Measurements from ENCODE around the gene CDH8.
"Not testable (repeated sequence)": the region's sequence is repeated elsewhere in the genome, so short reads cannot be mapped to it uniquely, and the experiment has no call there.

Gene CDH8

DNA sequence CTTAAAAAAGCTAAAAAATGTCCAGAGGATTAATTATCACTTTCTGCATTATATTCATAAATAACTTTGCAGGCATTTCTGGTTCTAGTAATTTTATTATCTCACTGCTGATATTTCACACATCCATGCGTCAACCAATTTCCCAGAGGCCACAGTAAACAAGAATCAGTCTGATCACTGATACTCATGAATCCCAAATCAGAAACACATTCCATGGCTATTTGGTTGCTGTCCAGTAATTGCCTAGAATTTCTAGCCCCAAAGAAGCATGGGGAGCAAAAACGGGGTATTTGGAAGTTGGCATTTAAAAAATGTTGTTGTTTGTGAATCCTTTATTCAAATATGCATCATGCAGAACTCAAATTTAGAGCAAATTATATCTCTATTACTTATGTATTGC, 244.8 kb downstream of the CDH8 start:
- no peak for DNase-seq (ENCODE audit: low read depth)

DNA sequence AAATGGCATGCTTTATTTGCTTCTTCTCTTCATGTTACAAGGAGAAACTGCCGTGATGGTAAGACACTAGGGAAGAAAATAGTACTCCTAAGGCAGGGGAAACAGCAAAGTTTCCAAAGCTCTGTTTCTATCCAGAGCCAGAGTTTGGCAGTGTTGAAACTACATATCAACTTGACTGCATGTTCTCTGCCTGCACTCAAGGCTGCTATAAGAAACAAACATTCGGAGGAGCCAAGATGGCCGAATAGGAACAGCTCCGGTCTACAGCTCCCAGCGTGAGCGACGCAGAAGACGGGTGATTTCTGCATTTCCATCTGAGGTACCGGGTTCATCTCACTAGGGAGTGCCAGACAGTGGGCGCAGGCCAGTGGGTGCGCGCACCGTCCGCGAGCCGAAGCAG, 254.4 kb downstream of the CDH8 start:
- DNase-seq (ENCODE audit: low read depth) = not testable (repeated sequence)

DNA sequence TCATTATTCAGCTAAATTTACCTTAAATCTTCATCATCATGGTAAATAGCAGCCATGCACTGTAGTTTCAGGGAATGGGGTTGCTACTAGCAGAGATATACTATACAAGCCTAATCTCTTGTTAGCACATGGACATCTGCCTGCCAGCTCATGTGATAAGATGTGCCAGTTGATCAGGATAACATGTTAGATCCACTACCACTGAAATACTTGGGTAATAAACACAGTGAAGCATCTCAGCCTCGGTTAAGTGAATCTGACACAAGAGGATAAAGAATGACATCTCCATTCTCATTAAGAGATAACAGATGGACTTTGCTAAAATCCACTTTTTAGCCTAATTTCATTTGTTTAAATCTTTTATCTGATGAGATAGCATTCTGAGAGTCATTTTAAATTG, 256.1 kb downstream of the CDH8 start:
- no peak for DNase-seq (ENCODE audit: low read depth)

DNA sequence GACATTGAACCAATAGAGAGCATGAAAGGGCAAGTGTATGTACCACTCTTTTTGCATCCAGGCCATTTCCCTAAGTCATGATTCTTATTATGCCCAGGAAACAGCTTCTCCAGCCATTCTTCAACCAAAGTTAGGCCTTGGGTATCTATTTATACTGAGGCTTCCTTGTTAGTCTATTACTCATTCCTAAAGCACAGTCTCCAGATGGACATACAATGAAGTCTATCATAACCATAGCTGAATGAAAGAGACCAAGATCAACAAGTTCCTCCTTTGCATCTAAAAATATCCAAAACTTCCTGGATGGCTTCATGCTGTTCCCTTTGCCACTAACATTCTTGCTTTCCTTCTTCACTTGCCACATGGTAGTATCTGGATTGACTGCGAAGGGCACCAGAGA, 265.9 kb downstream of the CDH8 start:
- no peak for DNase-seq (ENCODE audit: low read depth)

DNA sequence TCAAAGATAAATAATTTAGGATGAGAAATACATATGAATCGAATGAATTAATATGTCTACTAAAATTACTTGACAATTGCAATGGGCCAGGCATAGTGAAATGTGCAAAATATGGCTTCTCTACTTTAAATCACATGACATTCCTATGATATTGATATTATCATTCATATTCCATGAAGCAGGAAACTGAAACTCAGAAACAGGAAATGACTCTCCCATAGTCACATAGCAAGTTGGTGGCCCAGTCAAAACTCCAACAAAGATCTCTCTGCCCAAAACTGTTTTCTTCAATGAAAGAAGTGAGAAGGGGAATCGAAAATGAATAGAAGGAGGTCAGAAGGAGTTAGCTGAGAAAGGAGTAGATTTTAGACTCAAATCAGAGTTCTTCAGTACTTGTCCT, 272.2 kb downstream of the CDH8 start:
- DNase-seq (ENCODE audit: low read depth) = no peak

DNA sequence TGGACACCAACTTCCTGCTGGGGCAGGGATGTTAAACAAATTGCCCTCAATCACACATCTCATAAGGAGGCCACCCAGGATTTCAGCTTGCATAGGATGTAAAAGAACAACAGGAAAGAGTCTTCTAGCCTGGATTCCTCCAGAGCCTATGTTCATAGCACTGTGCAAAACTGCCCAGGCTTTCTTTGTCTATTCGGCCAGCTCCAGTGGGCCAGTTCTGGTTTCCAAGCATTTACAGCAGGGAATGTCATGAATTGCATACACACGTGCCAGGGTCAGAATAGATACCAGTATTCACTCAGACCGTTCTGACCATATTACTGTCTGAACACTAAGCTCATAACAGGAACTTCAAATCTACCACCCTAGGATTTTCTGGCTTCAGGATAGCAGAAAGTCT, 273.2 kb downstream of the CDH8 start:
- no peak for DNase-seq (ENCODE audit: low read depth)

DNA sequence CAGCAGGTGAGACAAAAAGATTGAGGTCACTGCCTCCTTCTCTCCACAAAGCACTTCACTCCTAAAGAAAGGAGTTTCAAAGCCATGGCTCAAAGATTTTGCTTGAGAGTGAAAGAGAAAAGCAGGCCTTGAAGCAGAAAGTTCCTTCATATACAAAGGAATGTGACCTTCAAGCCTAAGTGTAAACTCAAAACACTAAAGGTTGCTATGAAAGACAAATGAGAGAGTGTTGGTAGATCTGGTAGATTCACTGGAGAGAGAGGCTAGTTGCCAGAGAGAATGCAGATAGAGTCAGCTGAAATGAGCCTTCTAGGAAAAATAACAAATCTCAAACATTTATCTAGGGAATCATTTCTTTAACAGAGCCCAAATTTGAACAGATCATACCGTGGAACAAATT, 305.2 kb downstream of the CDH8 start:
- no peak for DNase-seq (ENCODE audit: low read depth)

DNA sequence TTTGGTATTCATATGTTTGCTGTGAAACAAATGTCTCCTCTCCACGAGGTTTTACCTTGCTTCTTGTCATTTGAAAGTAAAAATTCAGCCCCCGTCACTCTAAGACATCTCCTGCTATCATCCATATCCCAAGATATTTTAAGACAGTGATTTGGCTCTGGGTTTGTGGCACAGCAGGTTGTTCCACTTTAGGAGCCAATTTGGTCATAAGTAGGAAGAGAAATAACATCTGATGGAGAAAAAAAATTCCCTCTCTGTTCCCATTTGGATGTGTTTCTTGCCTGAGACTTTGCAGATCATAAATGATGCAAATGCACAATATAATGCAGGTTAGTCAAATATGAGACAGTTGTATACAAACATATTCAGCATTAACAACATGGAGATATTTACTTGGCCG, 309.5 kb downstream of the CDH8 start:
- DNase-seq (ENCODE audit: low read depth) = no peak

DNA sequence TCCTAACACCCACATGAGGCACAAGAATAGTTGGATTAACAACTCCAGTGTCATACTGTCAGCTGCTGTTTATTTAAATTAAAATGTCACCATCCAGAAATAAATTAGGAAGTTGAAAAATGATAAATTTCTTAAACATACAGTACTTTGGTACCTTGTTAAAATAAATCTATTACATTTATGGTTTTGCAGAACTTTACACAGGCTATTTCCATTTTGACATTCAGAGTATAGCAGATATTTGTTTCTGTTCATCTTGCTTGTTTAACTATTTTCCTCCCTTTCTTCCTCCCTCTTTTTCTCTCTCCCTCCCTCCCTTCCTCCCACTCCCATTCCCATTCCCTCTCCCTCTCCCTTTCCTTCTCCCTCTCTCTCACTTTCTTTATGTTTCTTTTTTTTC, 310.1 kb downstream of the CDH8 start:
- no peak for DNase-seq (ENCODE audit: low read depth)

DNA sequence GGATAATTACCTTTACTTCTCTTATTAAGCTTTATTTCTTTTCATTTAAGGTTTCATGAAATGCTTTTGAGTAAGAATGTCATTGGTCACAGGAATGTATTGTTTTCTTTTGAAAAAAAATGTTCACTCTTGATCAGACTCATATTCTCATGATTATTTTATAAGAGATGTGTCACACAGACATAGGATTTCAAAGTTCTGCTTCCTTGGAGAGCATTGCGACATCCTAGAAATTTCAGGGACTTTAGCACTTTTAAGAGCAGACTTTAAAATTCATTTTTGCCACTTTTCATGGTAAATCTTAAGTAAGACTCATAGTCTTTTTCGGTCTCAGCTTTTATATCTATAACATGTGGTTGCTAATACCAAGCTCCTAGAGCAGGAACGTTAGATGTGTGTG, 314.7 kb downstream of the CDH8 start:
- no peak for DNase-seq (ENCODE audit: low read depth)

DNA sequence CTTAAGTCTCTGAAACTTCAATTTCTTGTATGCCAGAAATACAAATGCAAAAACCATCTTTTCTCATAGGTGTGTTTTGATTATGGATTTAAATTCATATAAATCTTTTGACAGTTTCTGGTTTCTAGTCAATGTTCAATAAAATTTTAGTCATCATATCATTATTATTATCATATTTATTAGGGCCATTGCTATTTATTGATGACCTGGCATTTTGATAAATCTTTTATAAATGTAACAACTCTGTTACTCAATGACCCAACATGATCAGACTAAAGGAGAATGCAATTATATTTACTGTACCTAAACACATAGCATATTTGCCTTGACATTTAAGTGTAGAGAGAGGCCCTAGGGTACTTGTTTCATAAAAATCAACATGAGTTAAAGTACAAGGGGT, 320.8 kb downstream of the CDH8 start:
- DNase-seq (ENCODE audit: low read depth) = no peak

DNA sequence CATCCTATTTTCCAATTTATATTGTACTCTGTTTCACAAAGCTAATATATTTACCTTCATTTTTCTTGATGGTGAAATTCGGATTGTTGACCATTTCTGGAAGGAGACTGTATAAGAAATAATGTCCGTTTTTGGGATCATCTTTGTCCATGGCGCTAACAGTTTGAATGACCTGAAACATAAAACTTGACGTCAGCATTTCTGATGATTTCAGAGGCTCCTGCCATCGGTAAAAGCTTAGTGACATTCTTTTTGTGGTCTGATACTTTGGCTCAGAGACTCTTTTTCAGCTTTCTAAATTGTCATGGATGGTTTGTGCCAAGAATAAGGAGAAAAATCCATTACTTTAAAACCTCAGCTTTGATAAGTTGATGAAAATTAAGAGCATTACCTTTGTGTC, 322.5 kb downstream of the CDH8 start:
- DNase-seq (ENCODE audit: low read depth) = no peak

DNA sequence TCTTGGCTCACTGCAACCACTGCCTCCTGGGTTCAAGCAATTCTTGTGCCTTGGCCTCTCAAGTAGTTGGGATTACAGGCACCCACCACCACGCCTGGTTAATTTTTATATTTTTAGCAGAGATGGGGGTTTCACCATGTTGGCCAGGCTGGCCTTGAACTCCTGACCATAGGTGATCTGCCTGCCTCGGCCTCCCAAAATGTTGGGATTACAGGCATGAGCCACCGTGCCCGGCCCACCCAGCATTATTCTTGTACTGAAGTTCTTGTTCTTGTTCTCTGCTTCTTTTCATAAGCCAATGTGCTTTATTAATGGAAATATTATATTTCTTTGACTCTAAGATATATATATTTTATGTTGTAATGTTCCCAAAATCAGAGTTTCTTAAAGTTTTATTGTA, 336.6 kb downstream of the CDH8 start:
- not testable (repeated sequence) for DNase-seq (ENCODE audit: low read depth)

DNA sequence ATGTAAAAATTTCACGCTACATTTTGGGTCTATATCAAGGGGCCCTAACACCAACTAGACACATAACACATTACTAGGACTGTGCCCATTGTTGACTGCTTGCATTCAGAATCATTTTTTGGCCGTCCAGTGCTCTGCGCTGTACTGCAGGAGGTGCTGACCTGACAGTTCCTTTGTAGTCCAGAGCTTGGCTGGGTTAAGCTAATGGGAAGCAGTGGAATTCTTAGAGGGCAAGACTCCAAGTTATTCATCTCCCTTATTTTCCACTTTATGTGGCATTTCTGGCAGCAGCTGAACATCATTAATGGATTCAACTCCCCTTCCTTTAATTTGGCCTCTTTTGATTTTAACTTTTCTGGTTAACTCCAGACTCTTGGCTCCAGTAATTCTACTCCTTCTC, 351.7 kb downstream of the CDH8 start:
- DNase-seq (ENCODE audit: low read depth) = no peak

DNA sequence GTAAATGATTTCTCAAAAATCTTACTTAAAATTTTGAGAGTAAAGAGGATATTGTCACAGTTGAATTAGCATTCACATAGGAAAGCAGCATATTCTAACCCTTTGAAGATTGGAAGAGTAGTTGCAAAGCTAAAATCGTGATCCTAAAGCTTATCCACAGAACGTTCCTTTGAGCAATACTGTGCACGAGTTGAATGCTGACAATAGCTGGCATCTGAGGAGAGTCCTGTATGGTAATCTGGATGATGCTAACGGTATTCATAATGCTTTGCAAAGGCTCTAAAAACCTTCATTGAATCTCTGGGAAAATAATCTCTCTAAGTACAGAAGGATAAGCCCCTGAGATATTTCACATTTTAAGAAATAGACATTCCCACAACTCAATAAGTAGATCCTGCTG, 354.6 kb downstream of the CDH8 start:
- no peak for DNase-seq (ENCODE audit: low read depth)

DNA sequence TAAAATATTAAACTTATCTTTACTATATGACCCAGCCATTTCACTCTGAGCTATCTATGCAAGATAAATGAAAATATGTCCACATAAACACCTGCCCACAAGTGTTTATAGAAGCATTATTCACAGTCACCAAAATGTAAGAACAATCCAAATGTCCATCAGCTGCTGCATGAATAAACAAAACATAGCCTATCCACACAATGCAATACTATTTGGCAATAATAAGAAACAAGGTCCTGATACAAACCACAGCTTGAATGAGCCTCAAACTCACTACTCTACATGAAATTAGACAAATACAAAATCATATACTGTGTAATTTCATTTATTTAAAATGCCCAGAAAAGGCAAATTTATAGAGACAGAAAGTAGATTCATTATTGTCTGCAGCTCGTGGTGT, 355.1 kb downstream of the CDH8 start:
- DNase-seq (ENCODE audit: low read depth) = no peak

DNA sequence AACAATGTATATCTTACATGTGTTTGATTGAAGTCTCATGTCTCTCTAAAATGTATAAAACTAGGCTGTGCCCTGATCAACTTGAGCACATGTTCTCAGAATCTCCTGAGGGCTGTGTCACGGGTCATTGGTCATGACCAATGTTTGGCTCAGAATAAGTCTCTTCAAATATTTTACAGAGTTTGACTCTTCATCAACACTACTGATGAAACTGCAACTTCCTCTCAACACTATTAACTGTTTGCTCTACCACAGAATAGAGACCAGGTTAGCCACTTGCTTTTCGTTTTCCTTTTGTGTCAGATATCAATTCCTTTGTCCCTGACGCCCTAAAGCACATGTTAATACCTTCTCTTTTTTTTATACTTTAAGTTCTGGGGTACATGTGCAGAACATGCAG, 358.1 kb downstream of the CDH8 start:
- no peak for DNase-seq (ENCODE audit: low read depth)

DNA sequence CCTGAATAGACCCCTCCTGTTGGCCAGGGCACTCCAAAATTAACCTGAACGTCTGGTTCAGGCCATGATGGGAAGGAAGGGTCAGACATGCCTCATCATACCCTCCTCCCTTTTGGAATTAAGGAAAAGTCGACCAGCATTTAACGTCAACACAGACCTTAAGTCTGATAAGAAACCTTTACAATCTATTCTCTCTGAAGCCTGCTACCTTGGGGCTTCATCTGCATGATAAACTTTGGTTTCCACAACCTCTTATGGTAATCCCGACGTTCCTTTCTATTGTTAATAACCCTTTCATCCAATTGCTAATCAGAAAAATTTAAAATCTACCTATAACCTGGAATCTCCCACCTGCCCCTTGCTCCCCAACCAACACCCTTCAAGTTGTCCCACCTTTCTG, 358.5 kb downstream of the CDH8 start:
- no peak for DNase-seq (ENCODE audit: low read depth)

DNA sequence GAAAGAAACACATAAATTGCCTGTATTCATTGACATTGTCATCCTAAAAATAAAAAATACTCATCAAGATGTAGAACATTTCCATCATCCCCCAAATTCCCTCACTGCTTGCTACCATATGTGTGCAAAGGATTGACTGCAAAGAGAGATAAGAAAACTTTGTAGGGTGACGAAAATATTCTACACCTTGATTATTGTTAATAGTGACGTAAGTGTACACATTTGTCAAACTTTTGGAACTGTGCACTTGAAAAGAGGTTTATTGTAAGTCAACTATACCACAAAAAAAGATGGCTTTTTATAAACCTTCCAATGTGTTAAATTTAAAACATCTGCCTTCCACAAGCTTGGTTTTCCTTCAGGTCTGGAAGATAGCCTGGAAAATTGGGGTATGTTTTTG, 359.5 kb downstream of the CDH8 start:
- DNase-seq (ENCODE audit: low read depth) = no peak

DNA sequence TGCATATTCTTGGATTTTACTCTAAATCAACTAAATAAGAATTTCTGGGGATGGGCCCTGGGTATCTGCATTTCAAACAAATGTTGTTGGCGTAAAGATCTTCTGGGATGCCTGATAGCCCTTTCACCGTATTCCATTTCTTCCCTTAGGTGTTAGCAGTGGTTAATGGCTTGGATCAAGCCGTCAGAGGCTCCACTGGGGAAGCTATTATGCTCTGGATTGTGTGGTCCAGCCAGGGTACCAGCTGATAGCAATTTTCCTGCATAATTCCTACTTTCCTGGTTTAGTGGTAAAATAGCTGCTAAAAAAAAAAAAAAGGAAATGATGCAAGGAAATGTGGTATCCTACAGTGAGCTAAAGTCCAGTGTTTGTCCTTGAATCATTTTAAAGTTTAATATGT, 365.1 kb downstream of the CDH8 start:
- DNase-seq (ENCODE audit: low read depth) = no peak

DNA sequence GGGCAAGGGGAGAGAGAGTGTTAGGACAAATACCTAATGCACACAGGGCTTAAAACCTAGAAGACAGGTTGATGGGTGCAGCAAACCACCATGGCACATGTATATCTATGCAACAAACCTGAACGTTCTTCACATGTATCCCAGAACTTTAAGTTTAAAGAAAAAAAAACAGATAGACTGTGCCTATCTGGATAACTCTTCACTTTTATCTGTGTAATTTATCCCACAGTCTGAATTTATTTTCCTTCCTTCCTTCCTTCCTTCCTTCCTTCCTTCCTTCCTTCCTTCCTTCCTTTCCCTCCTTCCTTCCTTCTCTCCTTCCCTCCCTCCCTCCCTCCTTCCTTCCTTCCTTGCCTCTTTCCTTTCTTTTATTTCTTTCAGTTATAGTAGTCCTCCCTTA, 370.7 kb downstream of the CDH8 start:
- DNase-seq (ENCODE audit: low read depth) = no peak

DNA sequence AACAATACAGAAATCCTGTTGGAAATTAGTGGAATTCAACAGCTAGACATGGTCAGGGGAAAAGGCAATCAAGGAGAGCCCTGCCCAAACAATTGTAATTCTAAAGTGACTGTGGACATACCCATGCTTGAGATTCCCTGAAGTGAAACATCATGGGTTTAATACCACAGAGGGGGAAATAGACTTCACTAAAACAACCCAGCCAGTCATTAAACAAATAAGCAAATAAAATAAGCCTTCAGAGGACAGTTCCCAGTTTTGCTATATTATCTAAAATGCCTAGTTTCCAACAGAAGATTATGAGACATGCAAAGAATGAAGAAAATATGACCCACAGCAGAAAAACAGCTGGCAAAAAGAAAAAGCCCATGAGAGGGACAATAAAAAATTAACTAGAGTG, 376.3 kb downstream of the CDH8 start:
- DNase-seq (ENCODE audit: low read depth) = no peak

DNA sequence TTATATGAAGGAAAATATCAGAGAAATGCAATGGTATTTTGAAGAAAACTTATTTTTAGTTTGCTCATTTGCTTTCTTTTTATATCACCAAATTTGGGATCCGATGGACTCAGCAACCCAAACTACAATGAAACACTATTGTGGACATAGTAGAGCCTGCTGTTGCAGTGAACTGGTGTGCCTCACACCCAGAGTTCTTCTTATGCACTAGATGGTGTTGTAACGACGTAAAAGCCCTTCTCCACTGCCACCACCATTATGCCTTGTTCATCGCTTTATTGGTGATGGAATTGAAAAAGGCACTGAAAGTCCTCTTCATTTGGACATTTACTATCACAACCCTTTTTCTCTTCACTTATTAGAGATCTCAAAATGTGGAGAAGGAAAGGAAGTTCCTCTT, 381.3 kb downstream of the CDH8 start:
- DNase-seq (ENCODE audit: low read depth) = no peak

DNA sequence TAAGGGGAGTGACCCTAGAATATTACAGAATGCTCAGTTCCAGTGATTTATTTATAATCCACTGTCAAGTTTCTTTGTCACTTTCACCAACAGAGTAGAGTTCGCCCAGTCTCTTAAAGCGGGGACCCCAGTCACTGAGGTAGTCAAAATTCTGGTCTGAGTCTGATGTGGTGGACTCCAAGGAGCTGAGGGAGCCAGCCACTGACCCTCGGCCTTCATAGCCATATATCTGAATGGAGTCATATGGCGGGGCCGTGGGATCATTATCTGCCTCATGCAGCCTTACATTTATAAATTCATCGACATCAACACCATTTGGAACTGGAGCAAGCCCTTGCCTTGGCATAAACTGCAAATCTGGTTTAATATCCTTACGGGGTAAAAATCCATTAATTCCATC, 382.7 kb downstream of the CDH8 start:
- DNase-seq (ENCODE audit: low read depth) = no peak

DNA sequence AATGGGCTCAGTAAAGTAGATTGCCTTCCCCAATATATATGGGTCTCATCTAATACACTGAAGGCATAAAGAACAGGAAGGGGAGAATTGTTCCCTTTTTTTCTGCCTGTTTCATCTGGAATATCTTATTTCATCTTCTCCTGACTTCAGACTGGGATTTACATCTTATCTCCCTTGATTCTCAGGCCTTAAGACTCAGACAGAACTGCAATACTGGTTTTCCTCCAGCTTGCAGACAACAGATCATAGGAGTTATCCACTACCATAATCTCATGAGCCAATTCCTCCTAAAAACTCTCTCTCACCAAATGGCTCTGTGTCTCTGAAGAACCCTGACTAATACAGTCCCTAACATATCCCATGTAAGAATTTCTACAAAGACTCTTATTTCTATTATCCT, 390.7 kb downstream of the CDH8 start:
- DNase-seq (ENCODE audit: low read depth) = no peak

DNA sequence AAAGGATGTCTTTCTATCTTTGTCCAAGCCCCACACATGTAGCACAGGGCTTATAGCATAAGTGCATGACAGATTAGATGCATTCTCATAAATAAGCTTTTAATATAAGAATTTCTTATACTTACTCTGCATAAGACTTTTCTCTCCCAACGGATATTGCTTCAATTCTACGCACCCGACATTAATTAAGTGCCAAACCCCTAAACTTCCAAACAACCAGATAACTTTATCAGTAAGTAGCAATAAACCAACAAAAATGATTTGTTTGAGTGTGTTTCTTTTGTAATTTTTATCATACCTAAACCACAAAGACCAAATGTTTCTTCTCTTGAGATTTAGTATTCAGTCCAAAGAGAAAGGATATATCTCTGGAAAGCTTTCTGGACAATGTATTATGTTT, 391.5 kb downstream of the CDH8 start:
- DNase-seq (ENCODE audit: low read depth) = no peak

All from CMK (cell line).